SU-DHL-6 (cell line): ENCODE results near the gene PDP2.

ENCODE experiments used
- H2AFZ ChIP-seq: fragments of 200-600 bp; sonication (generic); 2 replicates; pipeline ENCODE4 v1.6.1; 2014; ENCODE audit warnings: low read depth, mild to moderate bottlenecking, moderate library complexity, mixed read lengths, antibody characterized with exemption, low read length; ENCODE audit not compliant: severe bottlenecking
- H3F3A ChIP-seq: fragments of 200-600 bp; shearing (Covaris generic); 2 replicates; pipeline ENCODE4 v1.6.0; 2016; ENCODE audit warnings: antibody characterized with exemption, mild to moderate bottlenecking; ENCODE audit not compliant: insufficient read depth
- H3K27ac ChIP-seq: fragments of 200-600 bp; sonication (generic); 2 replicates; pipeline ENCODE4 v1.5.1; 2016; ENCODE audit warnings: low read depth, mild to moderate bottlenecking, low read length, moderate library complexity, mixed read lengths
- H3K27me3 ChIP-seq: fragments of 200-600 bp; sonication (generic), shearing (Covaris generic); 2 replicates; pipeline ENCODE4 v1.6.0; 2014; ENCODE audit warnings: mild to moderate bottlenecking, low read length
- H3K36me3 ChIP-seq: fragments of 200-600 bp; sonication (generic); 2 replicates; pipeline ENCODE4 v1.6.1; 2014; ENCODE audit warnings: mild to moderate bottlenecking, low read length, mixed read lengths
- H3K4me2 ChIP-seq: fragments of 300-600, 200-600 bp; shearing (Covaris generic), sonication (generic); 2 replicates; pipeline ENCODE4 v1.6.0; 2014; ENCODE audit warnings: low read length, low read depth, mild to moderate bottlenecking; ENCODE audit not compliant: poor library complexity, severe bottlenecking
- H3K4me3 ChIP-seq: fragments of 200-600 bp; sonication (generic); 2 replicates; pipeline ENCODE4 v1.5.1; 2014; ENCODE audit warnings: antibody characterized with exemption, low read length, mild to moderate bottlenecking, mixed read lengths; ENCODE audit not compliant: insufficient read depth, poor library complexity, severe bottlenecking
- H3K79me2 ChIP-seq: fragments of 200-600 bp; sonication (generic); 2 replicates; pipeline ENCODE4 v1.6.1; 2014; ENCODE audit warnings: mild to moderate bottlenecking, low read length, moderate library complexity; ENCODE audit not compliant: insufficient read depth
- H3K9ac ChIP-seq: fragments of 200-600 bp; sonication (generic); 2 replicates; pipeline ENCODE4 v1.7.0; 2014; ENCODE audit warnings: mild to moderate bottlenecking, low read length
- H3K9me2 ChIP-seq: fragments of 200-600 bp; sonication (generic); replicated peaks from 2 replicates; pipeline ENCODE4 v1.6.1; 2014; ENCODE audit warnings: low read length; ENCODE audit not compliant: insufficient read depth
- H3K9me3 ChIP-seq: fragments of 200-600 bp; sonication (generic); 2 replicates; pipeline ENCODE4 v1.6.1; 2014; ENCODE audit warnings: low read length, mixed read lengths; ENCODE audit not compliant: insufficient read depth
- H4K20me1 ChIP-seq: fragments of 200-600 bp; sonication (generic); 2 replicates; pipeline ENCODE4 v1.6.1; 2014; ENCODE audit warnings: low read depth, mild to moderate bottlenecking, antibody characterized with exemption, low read length, moderate library complexity, mixed read lengths
- EZH2phosphoT487 ChIP-seq: fragments of 200-600 bp; sonication (generic), shearing (Covaris generic); conservative IDR thresholded peaks from 2 replicates; pipeline ENCODE4 v1.6.1; 2018; ENCODE audit warnings: mild to moderate bottlenecking, antibody characterized with exemption, low read length, moderate library complexity, mixed read lengths
- TF ChIP-seq, protein P1 (sequence below): fragments of 200-600 bp; sonication (generic); IDR thresholded peaks from one replicate; pipeline ENCODE4 v1.5.1; 2017; ENCODE audit warnings: antibody characterized with exemption, mild to moderate bottlenecking, low read length, moderate library complexity; ENCODE audit not compliant: insufficient read depth, poor library complexity, severe bottlenecking

PDP2 gene

DNA sequence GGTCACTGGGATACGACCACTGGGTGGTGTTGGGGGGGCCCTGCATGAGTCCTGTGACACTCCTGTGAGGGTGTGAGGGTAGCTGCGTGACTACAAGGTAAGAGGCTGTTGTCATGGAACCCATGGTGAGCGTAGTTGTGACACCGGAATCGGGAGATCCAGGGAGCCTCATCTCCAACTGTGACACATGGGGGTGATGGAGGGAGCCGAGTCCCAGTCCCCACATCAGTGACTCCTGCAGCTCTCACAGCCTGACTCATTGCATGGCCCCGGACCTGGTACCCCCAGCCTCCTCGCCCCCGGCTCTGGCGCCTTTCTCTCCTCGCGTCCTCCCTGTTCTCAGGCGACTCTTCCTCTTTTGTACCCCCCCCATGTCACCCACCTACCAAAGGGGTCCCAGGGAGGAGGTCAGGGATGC, 24.1 kb downstream of the PDP2 start:
- no peaks in the 10 kb centered on the region for H3K9me3 ChIP-seq
- H3K9me2 ChIP-seq = no peaks in the 10 kb centered on the region
- H3K27ac ChIP-seq = no peak overlapping the region
- no peaks in the 10 kb centered on the region for H3F3A ChIP-seq
- no peaks in the 10 kb centered on the region for H3K27me3 ChIP-seq
- H3K36me3 ChIP-seq = no peaks in the 10 kb centered on the region
- no peak overlapping the region for H2AFZ ChIP-seq
- H3K79me2 ChIP-seq = no peaks in the 10 kb centered on the region
- H3K9ac ChIP-seq = no peak overlapping the region
- no peak overlapping the region for H3K4me2 ChIP-seq
- H3K4me3 ChIP-seq = no peak overlapping the region
- TF ChIP-seq, protein P1, sequence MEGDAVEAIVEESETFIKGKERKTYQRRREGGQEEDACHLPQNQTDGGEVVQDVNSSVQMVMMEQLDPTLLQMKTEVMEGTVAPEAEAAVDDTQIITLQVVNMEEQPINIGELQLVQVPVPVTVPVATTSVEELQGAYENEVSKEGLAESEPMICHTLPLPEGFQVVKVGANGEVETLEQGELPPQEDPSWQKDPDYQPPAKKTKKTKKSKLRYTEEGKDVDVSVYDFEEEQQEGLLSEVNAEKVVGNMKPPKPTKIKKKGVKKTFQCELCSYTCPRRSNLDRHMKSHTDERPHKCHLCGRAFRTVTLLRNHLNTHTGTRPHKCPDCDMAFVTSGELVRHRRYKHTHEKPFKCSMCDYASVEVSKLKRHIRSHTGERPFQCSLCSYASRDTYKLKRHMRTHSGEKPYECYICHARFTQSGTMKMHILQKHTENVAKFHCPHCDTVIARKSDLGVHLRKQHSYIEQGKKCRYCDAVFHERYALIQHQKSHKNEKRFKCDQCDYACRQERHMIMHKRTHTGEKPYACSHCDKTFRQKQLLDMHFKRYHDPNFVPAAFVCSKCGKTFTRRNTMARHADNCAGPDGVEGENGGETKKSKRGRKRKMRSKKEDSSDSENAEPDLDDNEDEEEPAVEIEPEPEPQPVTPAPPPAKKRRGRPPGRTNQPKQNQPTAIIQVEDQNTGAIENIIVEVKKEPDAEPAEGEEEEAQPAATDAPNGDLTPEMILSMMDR = no peak
- no peak for TF ChIP-seq EZH2phosphoT487
- no peaks in the 10 kb centered on the region for H4K20me1 ChIP-seq

DNA sequence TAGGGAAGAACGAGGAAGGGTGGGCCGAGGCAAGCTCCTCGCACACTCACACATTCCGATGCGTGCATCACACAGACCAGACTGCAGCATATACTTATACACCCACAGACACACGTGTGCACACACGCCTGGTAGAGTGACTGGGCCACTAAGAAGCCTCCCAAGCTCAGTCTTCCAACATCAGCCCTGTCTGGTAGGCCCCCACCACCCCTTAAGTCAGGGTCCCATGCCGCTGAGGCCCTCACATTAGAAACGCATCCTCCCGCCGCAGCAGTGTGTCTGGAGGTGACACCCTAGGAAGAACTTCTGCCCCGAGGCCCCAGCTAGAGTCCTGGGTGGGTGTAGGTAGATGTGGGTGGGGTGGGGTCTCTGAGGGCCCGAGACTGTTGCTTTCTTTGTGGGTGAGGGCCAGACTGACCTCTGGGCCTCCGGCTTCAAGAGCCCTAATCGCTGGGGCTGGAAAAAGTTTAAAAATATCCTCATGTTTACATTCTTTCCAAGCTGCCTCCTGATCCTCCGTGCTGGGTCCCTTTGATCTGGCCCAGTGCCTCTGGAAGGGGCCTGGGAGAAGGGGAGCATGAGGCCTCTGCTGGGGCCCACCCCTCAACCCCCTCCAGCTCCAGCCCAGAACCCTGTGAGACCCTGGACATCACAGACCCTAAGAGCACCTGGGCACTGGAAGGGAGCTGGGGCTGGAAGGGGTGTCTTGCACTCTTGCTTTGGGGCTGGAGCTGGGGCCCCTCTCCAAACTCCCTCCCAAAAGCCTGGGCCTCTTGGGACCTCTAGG, 24.7 kb downstream of the PDP2 start:
- Histone ChIP-seq H3K9me3 (no peaks in the 10 kb centered on the region), H3K27ac (no peak overlapping the region), H3K79me2 (no peaks in the 10 kb centered on the region), H3F3A (no peaks in the 10 kb centered on the region), H4K20me1 (no peaks in the 10 kb centered on the region), H3K9me2 (no peaks in the 10 kb centered on the region), H2AFZ (no peak overlapping the region), H3K4me2 (no peak overlapping the region), H3K9ac (no peak overlapping the region), H3K27me3 (no peaks in the 10 kb centered on the region), H3K36me3 (no peaks in the 10 kb centered on the region), H3K4me3 (no peak overlapping the region)
- TF ChIP-seq EZH2phosphoT487 = no peak
- TF ChIP-seq, protein P1 = no peak

DNA sequence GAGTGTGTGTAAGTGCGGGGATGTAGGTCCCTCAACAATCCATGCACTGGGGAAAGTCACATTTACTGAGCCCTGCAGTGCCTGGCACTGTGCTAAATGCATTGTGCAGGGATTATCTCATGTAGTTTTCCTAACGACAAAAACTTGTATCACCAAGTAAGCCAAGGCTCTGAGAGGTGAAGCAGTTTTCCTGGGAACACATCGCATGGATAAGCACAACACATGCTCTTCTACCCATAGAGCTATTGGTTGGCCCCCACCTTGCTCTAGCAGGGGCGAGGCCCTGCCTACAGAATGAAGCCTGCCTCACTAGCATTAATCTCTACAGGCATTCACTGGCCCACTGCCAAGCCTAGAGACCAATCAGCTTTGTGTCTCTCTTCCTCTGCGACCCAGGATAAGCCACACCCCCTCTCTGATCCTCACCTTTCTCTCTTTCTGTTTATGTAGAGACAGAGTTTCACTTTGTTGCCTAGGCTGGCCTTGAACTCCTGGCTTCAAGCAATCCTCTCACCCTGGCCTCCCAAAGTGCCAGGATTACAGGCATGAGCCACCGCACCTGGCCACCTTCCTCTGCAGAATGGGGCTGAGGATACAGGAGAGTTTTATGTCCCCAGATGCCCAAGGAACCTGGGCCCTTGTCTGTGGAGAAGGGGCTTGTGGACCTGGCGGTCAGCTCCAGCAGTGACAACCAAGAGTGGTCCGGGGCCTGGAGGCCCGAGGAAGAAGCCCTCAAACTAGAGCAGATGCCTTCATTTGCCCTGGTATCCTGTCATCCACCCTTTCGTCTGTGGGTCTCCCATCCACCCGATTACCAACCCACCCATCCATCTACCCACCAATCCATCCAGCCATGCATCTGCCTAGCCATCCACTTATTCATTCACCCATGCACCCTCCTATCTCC, 25.6 kb downstream of the PDP2 start:
- no peaks in the 10 kb centered on the region for H3K27me3 ChIP-seq
- H3K79me2 ChIP-seq = no peaks in the 10 kb centered on the region
- no peak overlapping the region for H2AFZ ChIP-seq
- TF ChIP-seq, protein P1 = no peak
- TF ChIP-seq EZH2phosphoT487 = no peak
- H3K4me2 ChIP-seq = no peak overlapping the region
- H3K9me3 ChIP-seq = no peaks in the 10 kb centered on the region
- no peaks in the 10 kb centered on the region for H4K20me1 ChIP-seq
- no peaks in the 10 kb centered on the region for H3K9me2 ChIP-seq
- no peak overlapping the region for H3K4me3 ChIP-seq
- H3F3A ChIP-seq = no peaks in the 10 kb centered on the region
- no peaks in the 10 kb centered on the region for H3K36me3 ChIP-seq
- H3K27ac ChIP-seq = no peak overlapping the region
- no peak overlapping the region for H3K9ac ChIP-seq
